PC-3 (cell line): ENCODE data around the gene KL. TPM values are rescaled to one million over a fixed set of nuclear protein-coding genes. Genes with fewer than 3 reads are reported as not detected.

Source experiments
- ATAC-seq: fragments of 200-7000 bp; cut with Tn5 transposase; 2 replicates; pipeline ENCODE4 v1.9.1; 2020; ENCODE audit warnings: mild to moderate bottlenecking, moderate library complexity
- BruUV-seq: library from RNA; stranded (reverse); fragments of 400-500 nt; replicated peaks from 2 replicates; lab custom pipeline; 2021; lab: Mats Ljungman, UMichigan
- CTCF ChIA-PET: fragments of 300-600 bp; sonication (Branson Sonifier 250); formaldehyde crosslinking; loops from one replicate; lab custom pipeline; 2022; ENCODE audit warnings: antibody characterized with exemption; lab: Charles Lee
- POLR2A ChIA-PET: fragments of 300-600 bp; sonication (Branson Sonifier 250); formaldehyde crosslinking; loops from one replicate; lab custom pipeline; 2022; ENCODE audit warnings: antibody characterized with exemption; ENCODE audit not compliant: unreplicated experiment; lab: Charles Lee
- DNase-seq: peaks from one replicate; pipeline ENCODE4 v3.0.0-alpha.2; 2015
- H2AFZ ChIP-seq: fragments of 300-600 bp; sonication (generic); 2 replicates; pipeline ENCODE4 v1.6.0; 2016; ENCODE audit warnings: antibody characterized with exemption, low read length
- H3F3A ChIP-seq: fragments of 300-600 bp; sonication (generic); one replicate; pipeline ENCODE4 v1.6.0; 2017; ENCODE audit warnings: antibody characterized with exemption, low read length, control low read depth, mild to moderate bottlenecking; ENCODE audit not compliant: unreplicated experiment
- H3K27ac ChIP-seq: fragments of 300-600 bp; sonication (generic); 2 replicates; pipeline ENCODE4 v1.5.1; 2016; ENCODE audit warnings: mild to moderate bottlenecking, low read length
- H3K27me3 ChIP-seq: fragments of 300-600 bp; sonication (generic); 2 replicates; pipeline ENCODE4 v1.6.1; 2016; ENCODE audit warnings: low read length, mixed read lengths
- H3K36me3 ChIP-seq: fragments of 300-600 bp; sonication (generic); 2 replicates; pipeline ENCODE4 v1.6.1; 2016; ENCODE audit warnings: low read depth, mixed run types, low read length, mixed read lengths
- H3K4me1 ChIP-seq: fragments of 300-600 bp; sonication (generic); 2 replicates; pipeline ENCODE4 v1.5.1; 2016; ENCODE audit warnings: low read length; ENCODE audit not compliant: insufficient read depth
- H3K4me2 ChIP-seq: fragments of 300-600 bp; sonication (generic); 2 replicates; pipeline ENCODE4 v1.6.0; 2016; ENCODE audit warnings: low read length
- H3K4me3 ChIP-seq: fragments of 300-600 bp; sonication (generic); 2 replicates; pipeline ENCODE4 v1.5.1; 2016; ENCODE audit warnings: mild to moderate bottlenecking, low read length, mixed read lengths
- H3K79me2 ChIP-seq: fragments of 300-600 bp; sonication (generic); 2 replicates; pipeline ENCODE4 v1.6.1; 2017; ENCODE audit warnings: low read length, mixed read lengths
- H3K9ac ChIP-seq: fragments of 300-600 bp; sonication (generic); 2 replicates; pipeline ENCODE4 v1.6.0; 2016; ENCODE audit warnings: mild to moderate bottlenecking, low read length
- H3K9me2 ChIP-seq: fragments of 300-600 bp; sonication (generic); replicated peaks from 2 replicates; pipeline ENCODE4 v1.6.1; 2016; ENCODE audit warnings: mixed run types, low read length, mixed read lengths
- H3K9me3 ChIP-seq: fragments of 300-600 bp; sonication (generic); 2 replicates; pipeline ENCODE4 v1.6.1; 2016; ENCODE audit warnings: low read length, mixed read lengths
- H4K20me1 ChIP-seq: fragments of 300-600 bp; sonication (generic); 2 replicates; pipeline ENCODE4 v1.6.1; 2016; ENCODE audit warnings: low read length, mixed read lengths
- EZH2 ChIP-seq: fragments of 300-600 bp; sonication (generic); IDR thresholded peaks from one replicate; pipeline ENCODE4 v1.6.1; 2017; ENCODE audit warnings: antibody characterized with exemption, mild to moderate bottlenecking, low read length; ENCODE audit not compliant: unreplicated experiment
- EZH2phosphoT487 ChIP-seq: fragments of 300-600 bp; sonication (generic); IDR thresholded peaks from 2 replicates; pipeline ENCODE4 v1.6.1; 2018; ENCODE audit warnings: mild to moderate bottlenecking, antibody characterized with exemption, low read length, borderline replicate concordance
- intact Hi-C: fragments of 100-400 bp; cut with micrococcal nuclease; formaldehyde crosslinking; loops from 2 replicates; pipeline ENCODE4 v1.9.0; 2023
- total RNA-seq: library from RNA; depleted of rRNA; stranded (reverse); fragments of >200 nt; gene quantifications from 2 replicates; pipeline ENCODE4 v1.2.3, GENCODE V29; 2014
- TF ChIP-seq, protein P1 (sequence below): fragments of 300-600 bp; sonication (generic); conservative IDR thresholded peaks from 2 replicates; pipeline ENCODE4 v1.5.1; 2017; ENCODE audit warnings: antibody characterized with exemption, low read depth, mild to moderate bottlenecking, low read length

The KL gene
- total RNA-seq, 1 experiment from 2014 or later = 0.07 TPM

DNA sequence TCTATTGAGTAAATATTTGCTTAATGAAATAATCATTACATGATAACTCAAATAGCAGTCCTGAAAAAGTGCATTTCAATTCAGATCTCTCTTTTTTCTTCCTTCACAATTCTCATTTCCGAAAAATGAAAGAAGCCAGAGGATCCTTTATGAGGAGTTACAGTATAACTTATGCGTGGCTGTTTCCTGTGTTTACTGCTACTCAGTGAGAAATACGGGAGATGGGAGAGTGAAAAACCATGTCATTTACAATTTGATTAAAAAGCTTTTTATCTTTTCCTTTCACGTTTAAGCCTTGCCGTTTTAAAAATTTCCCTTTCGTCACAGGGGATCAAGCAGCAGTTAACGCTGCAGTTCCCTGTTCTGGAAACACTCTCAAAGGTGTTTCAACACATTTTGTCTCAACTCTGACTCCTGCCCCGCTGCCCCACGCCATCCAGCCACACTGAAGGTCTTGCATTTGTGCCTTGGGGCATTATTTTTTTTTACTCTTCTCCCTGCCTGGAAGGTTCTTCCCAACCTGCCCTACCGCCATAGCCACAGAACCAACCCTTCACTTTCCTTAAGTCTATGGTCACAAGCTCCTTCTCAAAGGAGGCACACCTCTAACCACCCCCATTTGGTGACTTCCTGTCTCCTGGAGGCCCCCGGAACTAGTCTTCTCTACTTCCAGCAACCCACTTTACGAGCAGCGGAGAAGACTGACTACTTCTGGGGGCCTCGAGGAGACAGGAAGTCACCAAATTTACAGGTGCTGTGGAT lies 17.0 kb downstream of the KL start:
- no peaks in the 10 kb centered on the region for H4K20me1 ChIP-seq
- no peak overlapping the region for H3K4me2 ChIP-seq
- no peaks in the 10 kb centered on the region for H3K9me2 ChIP-seq
- no peaks in the 10 kb centered on the region for H3F3A ChIP-seq
- no TSS peak for BruUV-seq
- intact Hi-C loops = no loop called here
- H3K27ac ChIP-seq = no peak overlapping the region
- H2AFZ ChIP-seq = no peak overlapping the region
- POLR2A ChIA-PET = no interaction called here
- TF ChIP-seq EZH2phosphoT487 (no peak), EZH2 (no peak)
- TF ChIP-seq, protein P1, sequence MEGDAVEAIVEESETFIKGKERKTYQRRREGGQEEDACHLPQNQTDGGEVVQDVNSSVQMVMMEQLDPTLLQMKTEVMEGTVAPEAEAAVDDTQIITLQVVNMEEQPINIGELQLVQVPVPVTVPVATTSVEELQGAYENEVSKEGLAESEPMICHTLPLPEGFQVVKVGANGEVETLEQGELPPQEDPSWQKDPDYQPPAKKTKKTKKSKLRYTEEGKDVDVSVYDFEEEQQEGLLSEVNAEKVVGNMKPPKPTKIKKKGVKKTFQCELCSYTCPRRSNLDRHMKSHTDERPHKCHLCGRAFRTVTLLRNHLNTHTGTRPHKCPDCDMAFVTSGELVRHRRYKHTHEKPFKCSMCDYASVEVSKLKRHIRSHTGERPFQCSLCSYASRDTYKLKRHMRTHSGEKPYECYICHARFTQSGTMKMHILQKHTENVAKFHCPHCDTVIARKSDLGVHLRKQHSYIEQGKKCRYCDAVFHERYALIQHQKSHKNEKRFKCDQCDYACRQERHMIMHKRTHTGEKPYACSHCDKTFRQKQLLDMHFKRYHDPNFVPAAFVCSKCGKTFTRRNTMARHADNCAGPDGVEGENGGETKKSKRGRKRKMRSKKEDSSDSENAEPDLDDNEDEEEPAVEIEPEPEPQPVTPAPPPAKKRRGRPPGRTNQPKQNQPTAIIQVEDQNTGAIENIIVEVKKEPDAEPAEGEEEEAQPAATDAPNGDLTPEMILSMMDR = no peak
- H3K36me3 ChIP-seq = no peaks in the 10 kb centered on the region
- ATAC-seq = no peak
- H3K79me2 ChIP-seq = no peaks in the 10 kb centered on the region
- no peak overlapping the region for H3K4me3 ChIP-seq
- no peaks in the 10 kb centered on the region for H3K27me3 ChIP-seq
- H3K4me1 ChIP-seq = no peaks in the 10 kb centered on the region
- CTCF ChIA-PET = no interaction called here
- H3K9me3 ChIP-seq = no peaks in the 10 kb centered on the region
- no peak for DNase-seq
- no peak overlapping the region for H3K9ac ChIP-seq

DNA sequence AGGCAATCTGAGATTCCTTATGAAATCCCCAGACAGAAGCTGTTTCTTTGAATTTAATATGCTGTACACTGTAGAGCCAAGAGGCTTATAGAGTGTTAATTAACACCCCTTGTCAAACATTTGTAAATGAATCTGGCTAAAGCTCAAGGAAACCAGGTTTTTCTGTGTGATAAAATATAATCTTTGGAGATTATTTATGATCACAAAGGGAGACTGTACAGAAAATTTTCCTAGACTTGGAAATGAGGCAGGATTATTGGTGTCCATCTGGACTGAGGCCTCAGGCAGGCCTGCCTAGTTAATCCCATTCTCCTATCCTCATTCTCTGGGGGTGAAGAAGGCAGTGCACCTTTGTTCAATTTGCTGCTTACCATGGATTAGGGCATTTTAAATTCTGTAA lies 17.8 kb downstream of the KL start:
- BruUV-seq = no TSS peak
- no peak for TF ChIP-seq EZH2
- TF ChIP-seq, protein P1 = no peak
- no peak for TF ChIP-seq EZH2phosphoT487
- ATAC-seq (no peak), DNase-seq (no peak)
- Histone ChIP-seq H4K20me1 (no peaks in the 10 kb centered on the region), H3K36me3 (no peaks in the 10 kb centered on the region), H3K4me2 (no peak overlapping the region), H3K9ac (no peak overlapping the region), H3K4me1 (no peaks in the 10 kb centered on the region), H2AFZ (no peak overlapping the region), H3K27ac (no peak overlapping the region), H3K9me3 (no peaks in the 10 kb centered on the region), H3K9me2 (no peaks in the 10 kb centered on the region), H3K79me2 (no peaks in the 10 kb centered on the region), H3F3A (no peaks in the 10 kb centered on the region), H3K27me3 (no peaks in the 10 kb centered on the region), H3K4me3 (no peak overlapping the region)
- intact Hi-C loops = no loop called here
- ChIA-PET POLR2A (no interaction called here), CTCF (no interaction called here)

DNA sequence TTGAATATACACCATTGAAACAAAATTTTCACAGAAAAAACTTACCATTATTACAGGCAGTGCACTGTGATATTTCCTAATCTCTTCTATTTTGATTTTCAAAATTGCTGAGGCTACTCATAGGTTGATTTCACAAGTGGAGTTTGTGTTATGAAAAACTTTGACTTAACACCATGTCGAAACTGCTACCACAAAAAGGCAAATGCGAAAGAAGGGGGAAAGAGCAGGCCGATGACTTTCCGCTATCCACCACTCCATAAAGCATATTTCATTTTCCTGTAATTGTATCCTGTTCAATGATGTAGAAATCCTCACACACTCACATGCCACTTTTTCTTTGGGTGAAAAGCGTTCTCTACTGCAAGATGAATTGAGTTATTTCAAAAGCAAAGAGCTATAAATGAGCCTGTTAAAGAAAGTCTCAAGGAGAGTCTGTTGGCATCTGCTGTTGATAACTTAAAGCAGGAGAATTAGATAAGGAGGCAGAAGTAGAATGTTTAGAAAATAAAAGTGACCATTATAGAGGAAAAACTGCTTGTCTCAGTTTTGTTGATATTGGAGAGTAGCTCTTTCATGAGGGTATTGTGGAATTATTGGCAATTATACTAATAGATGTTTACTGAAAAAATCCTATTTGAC lies 18.8 kb downstream of the KL start:
- no peaks in the 10 kb centered on the region for H3K36me3 ChIP-seq
- H4K20me1 ChIP-seq = no peaks in the 10 kb centered on the region
- no peaks in the 10 kb centered on the region for H3K79me2 ChIP-seq
- CTCF ChIA-PET = no interaction called here
- intact Hi-C loops = no loop called here
- no peak overlapping the region for H3K4me2 ChIP-seq
- no peaks in the 10 kb centered on the region for H3K4me1 ChIP-seq
- H3K9me2 ChIP-seq = no peaks in the 10 kb centered on the region
- no peaks in the 10 kb centered on the region for H3K27me3 ChIP-seq
- H3K27ac ChIP-seq = no peak overlapping the region
- no peaks in the 10 kb centered on the region for H3F3A ChIP-seq
- H3K9me3 ChIP-seq = no peaks in the 10 kb centered on the region
- no TSS peak for BruUV-seq
- H2AFZ ChIP-seq = no peak overlapping the region
- H3K9ac ChIP-seq = no peak overlapping the region
- H3K4me3 ChIP-seq = no peak overlapping the region
- ATAC-seq (no peak), DNase-seq (no peak)
- POLR2A ChIA-PET = no interaction called here
- TF ChIP-seq EZH2phosphoT487 (no peak), EZH2 (no peak)
- TF ChIP-seq, protein P1 = no peak
